H9 (cell line): ENCODE data around the gene ASTN1. TPM values are rescaled to one million over a fixed set of nuclear protein-coding genes. Genes with fewer than 3 reads are reported as not detected.

Experiments
- DNase-seq: peaks from one replicate; pipeline ENCODE4 v3.0.0-alpha.2; 2017
- H2AFZ ChIP-seq: one replicate; pipeline ENCODE4 v1.6.1; 2013; ENCODE audit warnings: mild to moderate bottlenecking, low read length, control low read depth, moderate library complexity
- H2AK5ac ChIP-seq: 2 replicates; pipeline ENCODE4 v1.6.1; 2013; ENCODE audit warnings: low read length, control low read depth, mixed read lengths; ENCODE audit not compliant: insufficient read length
- H2BK120ac ChIP-seq: one replicate; pipeline ENCODE4 v1.6.1; 2013; ENCODE audit warnings: low read depth, mild to moderate bottlenecking, low read length, control low read depth, inconsistent platforms; ENCODE audit not compliant: poor library complexity, severe bottlenecking
- H2BK12ac ChIP-seq: 2 replicates; pipeline ENCODE4 v1.6.1; 2013; ENCODE audit warnings: low read length, control low read depth, mixed read lengths, low read depth; ENCODE audit not compliant: insufficient read length
- H2BK15ac ChIP-seq: 2 replicates; pipeline ENCODE4 v1.6.1; 2013; ENCODE audit warnings: low read depth, low read length, control low read depth
- H2BK20ac ChIP-seq: one replicate; pipeline ENCODE4 v1.6.1; 2013; ENCODE audit warnings: low read depth, mild to moderate bottlenecking, low read length, control low read depth, inconsistent platforms; ENCODE audit not compliant: poor library complexity, severe bottlenecking
- H2BK5ac ChIP-seq: 2 replicates; pipeline ENCODE4 v1.6.1; 2013; ENCODE audit warnings: low read length, control low read depth, mixed read lengths; ENCODE audit not compliant: insufficient read length
- H3K14ac ChIP-seq: 2 replicates; pipeline ENCODE4 v1.6.1; 2013; ENCODE audit warnings: low read length, control low read depth; ENCODE audit not compliant: insufficient read depth
- H3K18ac ChIP-seq: 2 replicates; pipeline ENCODE4 v1.6.1; 2013; ENCODE audit warnings: low read depth, mild to moderate bottlenecking, mixed read lengths, low read length, control low read depth; ENCODE audit not compliant: insufficient read length
- H3K23ac ChIP-seq: 2 replicates; pipeline ENCODE4 v1.6.1; 2013; ENCODE audit warnings: low read length, control low read depth, mixed read lengths, low read depth; ENCODE audit not compliant: insufficient read length
- H3K23me2 ChIP-seq: 2 replicates; pipeline ENCODE4 v1.6.1; 2013; ENCODE audit warnings: low read depth, mild to moderate bottlenecking, mixed read lengths, low read length, control low read depth; ENCODE audit not compliant: insufficient read length, poor library complexity, severe bottlenecking
- H3K27ac ChIP-seq: 2 replicates; pipeline ENCODE4 v1.5.1; 2013; ENCODE audit warnings: low read length, control low read depth, mixed read lengths, low read depth; ENCODE audit not compliant: insufficient read length
- H3K27me3 ChIP-seq: 2 replicates; pipeline ENCODE4 v1.6.1; 2013; ENCODE audit warnings: low read length, control low read depth, inconsistent platforms; ENCODE audit not compliant: insufficient read depth
- H3K4ac ChIP-seq: 2 replicates; pipeline ENCODE4 v1.6.1; 2013; ENCODE audit warnings: low read depth, mild to moderate bottlenecking, control low read depth, inconsistent platforms, low read length, moderate library complexity
- H3K4me1 ChIP-seq: 2 replicates; pipeline ENCODE4 v1.6.1; 2013; ENCODE audit warnings: low read length, control low read depth, inconsistent platforms; ENCODE audit not compliant: insufficient read depth
- H3K4me2 ChIP-seq: 2 replicates; pipeline ENCODE4 v1.6.1; 2013; ENCODE audit warnings: low read length, control low read depth, mixed read lengths; ENCODE audit not compliant: insufficient read length, insufficient read depth
- H3K56ac ChIP-seq: 2 replicates; pipeline ENCODE4 v1.6.1; 2013; ENCODE audit warnings: low read depth, mild to moderate bottlenecking, mixed read lengths, low read length, control low read depth; ENCODE audit not compliant: insufficient read length
- H3K79me1 ChIP-seq: 2 replicates; pipeline ENCODE4 v1.6.1; 2013; ENCODE audit warnings: low read depth, mild to moderate bottlenecking, moderate library complexity, low read length, control low read depth, inconsistent platforms; ENCODE audit not compliant: insufficient read depth, poor library complexity, severe bottlenecking
- H3K79me2 ChIP-seq: 2 replicates; pipeline ENCODE4 v1.6.1; 2013; ENCODE audit warnings: low read length, control low read depth, inconsistent platforms; ENCODE audit not compliant: insufficient read depth
- H3K9ac ChIP-seq: 2 replicates; pipeline ENCODE4 v1.6.1; 2013; ENCODE audit warnings: low read length, control low read depth, mixed read lengths; ENCODE audit not compliant: insufficient read length; ENCODE audit errors: extremely low read depth
- H3K9me3 ChIP-seq: one replicate; pipeline ENCODE4 v1.6.1; 2013; ENCODE audit warnings: low read depth, low read length, inconsistent platforms; ENCODE audit not compliant: control insufficient read depth
- H3T11ph ChIP-seq: one replicate; pipeline ENCODE4 v1.6.1; 2013; ENCODE audit warnings: mild to moderate bottlenecking, low read length, control low read depth, inconsistent platforms
- H4K20me1 ChIP-seq: one replicate; pipeline ENCODE4 v1.6.1; 2013; ENCODE audit not compliant: control insufficient read depth, insufficient read length, insufficient read depth
- H4K5ac ChIP-seq: 2 replicates; pipeline ENCODE4 v1.6.1; 2013; ENCODE audit warnings: low read depth, mild to moderate bottlenecking, mixed read lengths, low read length, control low read depth; ENCODE audit not compliant: insufficient read length
- H4K8ac ChIP-seq: replicated peaks from 2 replicates; pipeline ENCODE4 v1.6.1; 2013; ENCODE audit warnings: low read length, control low read depth, mixed read lengths, low read depth; ENCODE audit not compliant: insufficient read length
- H4K91ac ChIP-seq: 2 replicates; pipeline ENCODE4 v1.6.1; 2013; ENCODE audit warnings: low read depth, mild to moderate bottlenecking, moderate library complexity, mixed read lengths, low read length, control low read depth; ENCODE audit not compliant: insufficient read length
- H3K27ac Mint-ChIP-seq, 3 experiments: 2 replicates in 2 of 3; 3 replicates in 1 of 3; pipeline ENCODE4 v1.8.0; 2020 to 2021; ENCODE audit warnings: mixed read lengths in 3 of 3, mild to moderate bottlenecking in 1 of 3, moderate library complexity in 1 of 3
- H3K27me3 Mint-ChIP-seq: 2 replicates; pipeline ENCODE4 v1.8.0; 2021; ENCODE audit warnings: low read depth, mild to moderate bottlenecking, moderate library complexity, mixed read lengths
- H3K36me3 Mint-ChIP-seq, 3 experiments: 2 replicates in 2 of 3; 3 replicates in 1 of 3; pipeline ENCODE4 v1.8.0; 2020 to 2021; ENCODE audit warnings: low read depth in 3 of 3, mixed read lengths in 3 of 3; ENCODE audit not compliant: insufficient read depth in 1 of 3
- H3K4me1 Mint-ChIP-seq, 2 experiments: 2 replicates each; pipeline ENCODE4 v1.8.0; 2020; ENCODE audit warnings: mixed read lengths in 2 of 2
- H3K4me3 Mint-ChIP-seq, 2 experiments: 2 replicates in 1 of 2; 3 replicates in 1 of 2; pipeline ENCODE4 v1.8.0; 2020 to 2021; ENCODE audit warnings: mild to moderate bottlenecking in 2 of 2, mixed read lengths in 2 of 2, moderate library complexity in 1 of 2
- H3K9me3 Mint-ChIP-seq, 2 experiments: 2 replicates in 1 of 2; 3 replicates in 1 of 2; pipeline ENCODE4 v1.8.0; 2020; ENCODE audit warnings: mild to moderate bottlenecking in 2 of 2, mixed read lengths in 2 of 2, moderate library complexity in 1 of 2
- CTCF ChIP-seq: fragments of 200-600 bp; sonication (generic); conservative IDR thresholded peaks from 3 replicates; pipeline ENCODE4 v1.8.0; 2021; ENCODE audit warnings: antibody characterized with exemption, mild to moderate bottlenecking
- WGBS: extraction: QIAGEN DNeasy Blood & Tissue Kit; methylation state at CpG from one replicate; pipeline ENCODE4 v1.1.7; 2013; ENCODE audit warnings: missing lambda C conversion rate, low lambda C conversion rate, mixed read lengths; ENCODE audit not compliant: insufficient read length; ENCODE audit errors: extremely low coverage; 5-methylcytosine and 5-hydroxymethylcytosine counted together
- total RNA-seq: library from RNA; stranded (reverse); gene quantifications from 2 replicates; pipeline ENCODE4 v1.2.1, GENCODE V29; 2021

The ASTN1 gene
- total RNA-seq, 1 experiment from 2014 or later = 0.98 TPM

DNA sequence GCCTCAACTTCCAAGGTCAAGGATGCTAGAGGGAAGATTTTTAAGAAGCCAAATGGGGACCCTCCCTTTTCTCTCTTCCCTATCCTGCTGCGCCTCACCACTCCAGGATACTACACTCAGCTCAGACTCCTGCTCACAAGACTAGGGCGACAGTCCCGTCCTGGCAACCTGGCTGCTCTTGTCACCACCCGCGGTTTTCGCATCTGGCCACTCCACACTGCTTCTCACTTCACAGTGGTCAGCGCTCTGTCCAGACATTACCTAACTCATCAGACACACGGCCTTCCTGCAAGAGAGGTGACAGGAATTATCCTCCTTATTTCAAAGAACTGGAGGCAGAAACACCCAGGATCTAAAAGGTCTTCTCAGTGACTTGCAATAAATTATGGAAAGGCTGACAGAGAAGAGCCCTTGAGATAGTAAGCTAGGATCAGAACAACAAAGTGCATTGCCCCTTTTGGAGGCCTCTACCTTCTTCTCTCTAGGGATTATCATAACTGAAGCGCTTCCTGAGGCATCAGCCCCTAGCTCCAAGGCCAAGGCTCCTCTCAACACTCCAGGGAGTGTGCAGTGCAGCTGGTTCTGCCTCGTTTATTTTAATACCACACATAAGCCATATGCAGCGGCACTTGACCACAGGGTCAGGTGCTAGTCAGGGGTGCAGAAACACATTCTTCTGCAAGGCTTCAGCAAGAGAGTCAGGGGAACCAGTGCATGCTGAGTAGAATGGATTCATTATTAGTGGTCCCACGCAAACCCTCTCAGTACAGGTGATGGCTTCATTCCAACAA lies 41.9 kb downstream of the ASTN1 start:
- H3K27me3 Mint-ChIP-seq = peaks cover 4% of the 10 kb centered on the region
- no peak for TF ChIP-seq CTCF
- no peaks in the 10 kb centered on the region for H4K20me1 ChIP-seq
- no peaks in the 10 kb centered on the region for H3K27me3 ChIP-seq
- no peak overlapping the region for H2BK120ac ChIP-seq
- H3K79me2 ChIP-seq = no peaks in the 10 kb centered on the region
- H3K9me3 Mint-ChIP-seq = no peaks in the 10 kb centered on the region
- H3K4ac ChIP-seq = no peak overlapping the region
- no peak overlapping the region for H3K14ac ChIP-seq
- no peak overlapping the region for H3K27ac Mint-ChIP-seq
- no peak overlapping the region for H3K27ac ChIP-seq
- no peak overlapping the region for H3K18ac ChIP-seq
- H3K79me1 ChIP-seq = no peaks in the 10 kb centered on the region
- H2BK15ac ChIP-seq = no peak overlapping the region
- H3K23me2 ChIP-seq = no peaks in the 10 kb centered on the region
- H2BK20ac ChIP-seq = no peak overlapping the region
- no peak overlapping the region for H2AK5ac ChIP-seq
- WGBS = no CpG with 5 or more reads among the region's 12 CpGs
- H3K9ac ChIP-seq = no peak overlapping the region
- no peak overlapping the region for H4K5ac ChIP-seq
- no peak overlapping the region for H3K56ac ChIP-seq
- no peaks in the 10 kb centered on the region for H3K36me3 Mint-ChIP-seq
- no peaks in the 10 kb centered on the region for H3K4me1 ChIP-seq
- H4K8ac ChIP-seq = no peak overlapping the region
- no peak overlapping the region for H3K4me3 Mint-ChIP-seq
- H2AFZ ChIP-seq = no peak overlapping the region
- no peak overlapping the region for H2BK12ac ChIP-seq
- peaks cover 0 to 5% of the 10 kb centered on the region in 2 experiments; a peak in 1 of 4 replicates for H3K4me1 Mint-ChIP-seq
- no peak overlapping the region for H4K91ac ChIP-seq
- no peak overlapping the region for H3K23ac ChIP-seq
- DNase-seq = no peak
- H2BK5ac ChIP-seq = no peak overlapping the region
- no peaks in the 10 kb centered on the region for H3K9me3 ChIP-seq
- no peak overlapping the region for H3T11ph ChIP-seq
- no peak overlapping the region for H3K4me2 ChIP-seq
